Suprapubic skin (tissue), 3 donors: ENCODE measurements around the gene PCA3.

ENCODE experiments used
- POLR2AphosphoS5 ChIP-seq, 3 donors: sonication (generic); formaldehyde crosslinking; IDR thresholded peaks; one replicate each; pipeline ENCODE4 v1.6.1; 2017; ENCODE audit warnings: antibody characterized with exemption in 3 of 3
- TF ChIP-seq, protein P1 (sequence below), 2 donors: fragments of 200-600 bp in 1 of 2; fragments of 450-650 bp in 1 of 2; sonication (generic) in 1 of 2; IDR thresholded peaks; one replicate each; pipeline ENCODE4 v1.5.1; 2016 to 2019; ENCODE audit warnings: antibody characterized with exemption in 2 of 2, mild to moderate bottlenecking in 1 of 2, moderate library complexity in 1 of 2

GRCh38 chr9:76729980-76730737 is 34.1 kb upstream of the PCA3 start:
- TF ChIP-seq, protein P1, sequence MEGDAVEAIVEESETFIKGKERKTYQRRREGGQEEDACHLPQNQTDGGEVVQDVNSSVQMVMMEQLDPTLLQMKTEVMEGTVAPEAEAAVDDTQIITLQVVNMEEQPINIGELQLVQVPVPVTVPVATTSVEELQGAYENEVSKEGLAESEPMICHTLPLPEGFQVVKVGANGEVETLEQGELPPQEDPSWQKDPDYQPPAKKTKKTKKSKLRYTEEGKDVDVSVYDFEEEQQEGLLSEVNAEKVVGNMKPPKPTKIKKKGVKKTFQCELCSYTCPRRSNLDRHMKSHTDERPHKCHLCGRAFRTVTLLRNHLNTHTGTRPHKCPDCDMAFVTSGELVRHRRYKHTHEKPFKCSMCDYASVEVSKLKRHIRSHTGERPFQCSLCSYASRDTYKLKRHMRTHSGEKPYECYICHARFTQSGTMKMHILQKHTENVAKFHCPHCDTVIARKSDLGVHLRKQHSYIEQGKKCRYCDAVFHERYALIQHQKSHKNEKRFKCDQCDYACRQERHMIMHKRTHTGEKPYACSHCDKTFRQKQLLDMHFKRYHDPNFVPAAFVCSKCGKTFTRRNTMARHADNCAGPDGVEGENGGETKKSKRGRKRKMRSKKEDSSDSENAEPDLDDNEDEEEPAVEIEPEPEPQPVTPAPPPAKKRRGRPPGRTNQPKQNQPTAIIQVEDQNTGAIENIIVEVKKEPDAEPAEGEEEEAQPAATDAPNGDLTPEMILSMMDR (IDR thresholded peaks at IDR 0.05): no peak
- TF ChIP-seq POLR2AphosphoS5 (IDR thresholded peaks at IDR 0.05): no peak
